Fibroblast of skin of scalp (primary cell): ENCODE results near the gene ARL8B. TPM values are rescaled to one million over a fixed set of nuclear protein-coding genes. Genes with fewer than 3 reads are reported as not detected.
A peak's percentile ranks its signal among the peaks of the same experiment; 100 is the strongest.
"Not testable (repeated sequence)": the region's sequence is repeated elsewhere in the genome, so short reads cannot be mapped to it uniquely, and the experiment has no call there.

Experiments
- DNase-seq: peaks from one replicate; pipeline ENCODE4 v3.0.0-alpha.2; 2013
- polyA plus RNA-seq, 2 experiments: library from polyadenylated mRNA; unstranded; fragments of 120-200 nt; gene quantifications; one replicate each; pipeline ENCODE4 v1.2.1, GENCODE V29; 2013; ENCODE audit not compliant: insufficient read length in 2 of 2

The ARL8B gene
- 55.2 TPM for polyA plus RNA-seq (2013, experiment 1 of 2; ENCODE audit: insufficient read length)
- 58.6 TPM for polyA plus RNA-seq (2013, experiment 2 of 2; ENCODE audit: insufficient read length)

- DNase-seq, result peak; percentile 90
Observed at GRCh38 chr3:5122030-5122740, at the start of gene ARL8B. TSS of gene ARL8B (plus strand) at chr3:5122292. CDS start at chr3:5122466, 174 bp downstream.

GRCh38 chr3:5073374-5074085 is 48.6 kb upstream of the ARL8B start:
- no peak for DNase-seq

GRCh38 chr3:5078151-5078550 is 43.9 kb upstream of the ARL8B start:
- DNase-seq, result no peak

GRCh38 chr3:5079761-5080160 is 42.3 kb upstream of the ARL8B start:
- DNase-seq, result no peak

GRCh38 chr3:5080779-5081550 is 41.1 kb upstream of the ARL8B start:
- no peak for DNase-seq

GRCh38 chr3:5081973-5082788 is 39.9 kb upstream of the ARL8B start:
- not testable (repeated sequence) for DNase-seq

GRCh38 chr3:5082789-5083115 is 39.3 kb upstream of the ARL8B start:
- no peak for DNase-seq

GRCh38 chr3:5084224-5084623 is 37.9 kb upstream of the ARL8B start:
- DNase-seq, result no peak

GRCh38 chr3:5086708-5087107 is 35.4 kb upstream of the ARL8B start:
- DNase-seq, result no peak

- DNase-seq, result no peak
Observed at GRCh38 chr3:5087209-5087608, 34.9 kb upstream of the ARL8B start.

GRCh38 chr3:5090197-5090596 is 31.9 kb upstream of the ARL8B start:
- no peak for DNase-seq

- DNase-seq, result no peak
Observed at GRCh38 chr3:5092018-5092417, 30.1 kb upstream of the ARL8B start.

- DNase-seq, result no peak
Observed at GRCh38 chr3:5093731-5094130, 28.4 kb upstream of the ARL8B start.

GRCh38 chr3:5095886-5096285 is 26.2 kb upstream of the ARL8B start:
- peak; percentile 23 for DNase-seq

- no peak for DNase-seq
Observed at GRCh38 chr3:5096336-5097008, 25.6 kb upstream of the ARL8B start.

GRCh38 chr3:5098346-5098745 is 23.7 kb upstream of the ARL8B start:
- DNase-seq, result no peak

GRCh38 chr3:5102532-5102931 is 19.6 kb upstream of the ARL8B start:
- DNase-seq, result no peak

GRCh38 chr3:5103743-5104142 is 18.3 kb upstream of the ARL8B start:
- DNase-seq, result no peak

- DNase-seq, result no peak
Observed at GRCh38 chr3:5105050-5105449, 17.0 kb upstream of the ARL8B start.

GRCh38 chr3:5106371-5106770 is 15.7 kb upstream of the ARL8B start:
- not testable (repeated sequence) for DNase-seq

- not testable (repeated sequence) for DNase-seq
Observed at GRCh38 chr3:5106933-5107334, 15.2 kb upstream of the ARL8B start.

- DNase-seq, result no peak
Observed at GRCh38 chr3:5110337-5110736, 11.8 kb upstream of the ARL8B start.
